Progenitor cell of endocrine pancreas (in vitro differentiated cells): ENCODE measurements around the gene SIAE. TPM values are rescaled to one million over a fixed set of nuclear protein-coding genes. Genes with fewer than 3 reads are reported as not detected.
A peak's percentile ranks its signal among the peaks of the same experiment; 100 is the strongest.

Experiments used
- DNase-seq: peaks from one replicate; pipeline ENCODE4 v3.0.0; 2021; ENCODE audit warnings: low spot score; ENCODE audit not compliant: unreplicated experiment
- H3K27ac Mint-ChIP-seq: 2 replicates; pipeline ENCODE4 v1.8.0; 2021; ENCODE audit warnings: mild to moderate bottlenecking, moderate library complexity, mixed read lengths
- H3K27me3 Mint-ChIP-seq: 2 replicates; pipeline ENCODE4 v1.8.0; 2021; ENCODE audit warnings: mixed read lengths
- H3K36me3 Mint-ChIP-seq: 2 replicates; pipeline ENCODE4 v1.8.0; 2022; ENCODE audit warnings: mixed read lengths; ENCODE audit not compliant: insufficient read depth
- H3K4me1 Mint-ChIP-seq: 2 replicates; pipeline ENCODE4 v1.8.0; 2021; ENCODE audit warnings: low read depth, mixed read lengths
- H3K4me3 Mint-ChIP-seq: 2 replicates; pipeline ENCODE4 v1.8.0; 2021; ENCODE audit warnings: low read depth, mild to moderate bottlenecking, moderate library complexity, mixed read lengths
- H3K9me3 Mint-ChIP-seq: 2 replicates; pipeline ENCODE4 v1.8.0; 2021; ENCODE audit warnings: low read depth, mixed read lengths
- total RNA-seq: library from RNA; stranded (reverse); gene quantifications from 2 replicates; pipeline ENCODE4 v1.2.1, GENCODE V29; 2021
- TF ChIP-seq, protein P1 (sequence below): fragments of 200-600 bp; sonication (generic); IDR thresholded peaks from one replicate; pipeline ENCODE4 v1.5.0; 2021; ENCODE audit warnings: antibody characterized with exemption, mild to moderate bottlenecking; ENCODE audit not compliant: unreplicated experiment

The SIAE gene
- total RNA-seq, 1 donor from 2014 or later = 8.7 TPM

- DNase-seq = no peak
- Mint-ChIP-seq H3K27ac (peak overlapping the region; percentile 39), H3K4me1 (peaks cover 11% of the 10 kb centered on the region), H3K36me3 (no peaks in the 10 kb centered on the region), H3K4me3 (peak overlapping the region; percentile 70), H3K27me3 (peaks cover 69% of the 10 kb centered on the region), H3K9me3 (no peaks in the 10 kb centered on the region)
- TF ChIP-seq, protein P1, sequence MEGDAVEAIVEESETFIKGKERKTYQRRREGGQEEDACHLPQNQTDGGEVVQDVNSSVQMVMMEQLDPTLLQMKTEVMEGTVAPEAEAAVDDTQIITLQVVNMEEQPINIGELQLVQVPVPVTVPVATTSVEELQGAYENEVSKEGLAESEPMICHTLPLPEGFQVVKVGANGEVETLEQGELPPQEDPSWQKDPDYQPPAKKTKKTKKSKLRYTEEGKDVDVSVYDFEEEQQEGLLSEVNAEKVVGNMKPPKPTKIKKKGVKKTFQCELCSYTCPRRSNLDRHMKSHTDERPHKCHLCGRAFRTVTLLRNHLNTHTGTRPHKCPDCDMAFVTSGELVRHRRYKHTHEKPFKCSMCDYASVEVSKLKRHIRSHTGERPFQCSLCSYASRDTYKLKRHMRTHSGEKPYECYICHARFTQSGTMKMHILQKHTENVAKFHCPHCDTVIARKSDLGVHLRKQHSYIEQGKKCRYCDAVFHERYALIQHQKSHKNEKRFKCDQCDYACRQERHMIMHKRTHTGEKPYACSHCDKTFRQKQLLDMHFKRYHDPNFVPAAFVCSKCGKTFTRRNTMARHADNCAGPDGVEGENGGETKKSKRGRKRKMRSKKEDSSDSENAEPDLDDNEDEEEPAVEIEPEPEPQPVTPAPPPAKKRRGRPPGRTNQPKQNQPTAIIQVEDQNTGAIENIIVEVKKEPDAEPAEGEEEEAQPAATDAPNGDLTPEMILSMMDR = no peak
Measured at GRCh38 chr11:124717786-124718651, 44.5 kb upstream of the SIAE start.

DNA sequence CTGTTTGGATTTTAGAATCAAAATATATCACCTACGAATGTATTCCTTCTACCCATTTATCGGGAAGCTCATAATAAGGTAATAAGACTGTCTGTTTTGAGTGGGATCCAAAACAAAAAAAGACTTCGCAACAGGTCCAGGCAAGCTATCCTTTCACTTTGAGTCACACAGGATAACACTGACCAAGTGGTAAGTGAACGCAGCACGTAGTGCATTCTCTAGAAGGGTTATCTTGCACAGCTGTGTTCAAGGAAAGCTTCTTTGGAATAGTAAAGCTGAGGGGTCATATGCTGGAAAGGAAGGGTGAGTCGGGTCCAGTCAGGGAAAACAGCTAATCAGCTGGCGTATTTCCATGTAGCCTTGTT, 43.9 kb upstream of the SIAE start:
- TF ChIP-seq, protein P1 = no peak
- Mint-ChIP-seq H3K36me3 (no peaks in the 10 kb centered on the region), H3K27ac (no peak overlapping the region), H3K4me3 (peak overlapping the region; percentile 70), H3K9me3 (no peaks in the 10 kb centered on the region), H3K4me1 (peaks cover 7% of the 10 kb centered on the region), H3K27me3 (peaks cover 63% of the 10 kb centered on the region)
- DNase-seq = no peak

DNA sequence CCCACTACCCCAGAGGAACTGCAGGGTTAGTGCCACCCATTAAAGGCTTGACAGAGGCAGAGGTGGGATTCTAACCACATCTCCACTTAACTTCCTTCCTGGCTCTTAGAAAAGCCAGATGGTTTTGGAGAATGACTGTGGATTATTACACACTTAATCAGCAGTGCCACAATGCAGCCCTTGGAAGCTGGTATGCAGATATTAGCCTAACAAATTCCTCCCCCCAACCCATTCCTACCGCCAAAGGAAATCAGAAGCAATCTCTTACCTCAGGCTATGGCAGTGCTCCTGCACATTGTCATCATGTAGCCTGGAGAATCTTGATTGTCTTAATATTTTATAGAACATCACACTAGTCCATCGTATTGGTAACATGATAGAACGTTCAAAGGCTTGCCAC, 43.1 kb upstream of the SIAE start:
- H3K36me3 Mint-ChIP-seq = no peaks in the 10 kb centered on the region
- TF ChIP-seq, protein P1 = no peak
- H3K9me3 Mint-ChIP-seq = no peaks in the 10 kb centered on the region
- peaks cover 7% of the 10 kb centered on the region for H3K4me1 Mint-ChIP-seq
- peaks cover 55% of the 10 kb centered on the region for H3K27me3 Mint-ChIP-seq
- no peak overlapping the region for H3K4me3 Mint-ChIP-seq
- DNase-seq = no peak
- H3K27ac Mint-ChIP-seq = no peak overlapping the region

GRCh38 chr11:124712392-124712791, 38.9 kb upstream of the SIAE start:
- Mint-ChIP-seq H3K36me3 (no peaks in the 10 kb centered on the region), H3K27ac (no peak overlapping the region), H3K9me3 (peaks cover 3% of the 10 kb centered on the region), H3K4me1 (no peaks in the 10 kb centered on the region), H3K4me3 (no peak overlapping the region), H3K27me3 (peaks cover 19% of the 10 kb centered on the region)
- DNase-seq = no peak
- TF ChIP-seq, protein P1 = no peak

GRCh38 chr11:124707829-124708228, 34.3 kb upstream of the SIAE start:
- no peak overlapping the region for H3K27ac Mint-ChIP-seq
- H3K9me3 Mint-ChIP-seq = peaks cover 3% of the 10 kb centered on the region
- peaks cover 1% of the 10 kb centered on the region for H3K4me1 Mint-ChIP-seq
- DNase-seq = no peak
- TF ChIP-seq, protein P1 = no peak
- no peak overlapping the region for H3K4me3 Mint-ChIP-seq
- H3K27me3 Mint-ChIP-seq = no peaks in the 10 kb centered on the region
- H3K36me3 Mint-ChIP-seq = no peaks in the 10 kb centered on the region
